ENCODE measurements around the gene GIT1.

GRCh38 chr17:29573871-29574731, 15.3 kb downstream of the GIT1 start:
- TF ChIP-seq CTCF (IDR thresholded peaks at IDR 0.05) (no peak), ZFX (IDR thresholded peaks at IDR 0.05; ENCODE audit: borderline replicate concordance) (no peak)

Data from 22Rv1 (cell line).